Bone marrow (tissue), 2 donors: ENCODE data around the gene ASAP2.

ENCODE experiments used
- DNase-seq, 2 donors: peaks; one replicate each; lab custom pipeline; 2025; lab: John Stamatoyannopoulos, UW

The ASAP2 gene

DNA sequence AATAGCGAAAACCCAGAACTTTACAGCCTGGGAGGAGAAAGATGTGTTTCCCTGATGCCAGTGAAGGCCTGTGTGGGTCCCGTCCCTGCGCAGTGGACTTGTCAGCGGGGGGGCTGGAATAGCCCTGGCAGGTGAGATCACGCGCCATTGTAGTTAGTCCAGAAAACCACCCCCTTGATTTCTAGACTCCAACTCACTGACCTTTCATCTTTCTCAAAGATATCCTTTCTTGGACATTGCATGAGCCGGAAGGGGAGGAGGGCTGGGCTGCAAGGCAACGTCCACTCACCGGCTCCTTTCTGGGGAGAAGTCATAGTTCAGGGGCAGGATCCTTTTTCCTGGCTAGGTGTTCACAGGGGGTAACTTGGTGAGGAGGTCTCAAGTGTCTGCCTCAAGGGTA, 22.3 kb upstream of the ASAP2 start:
- DNase-seq = no peak

GRCh38 chr2:9187620-9188214, 18.9 kb upstream of the ASAP2 start:
- DNase-seq = no peak

DNA sequence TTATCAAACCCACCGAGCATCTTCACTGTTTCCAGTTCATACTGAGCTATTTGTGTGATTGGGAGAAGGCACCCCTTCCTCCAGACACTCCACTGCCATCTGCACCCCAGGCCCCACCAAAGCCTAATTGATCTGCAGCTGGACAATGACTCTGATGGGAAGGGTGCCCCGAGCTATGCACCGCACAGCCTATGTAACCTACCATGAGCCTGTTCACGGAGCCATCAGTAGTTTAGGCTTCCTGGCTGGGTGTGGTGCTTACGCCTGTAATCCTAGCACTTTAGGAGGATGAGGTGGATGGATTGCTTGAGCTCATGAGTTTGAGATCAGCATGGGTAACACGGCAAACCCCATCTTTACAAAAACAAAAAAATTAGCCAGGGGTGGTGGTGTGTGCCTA, 17.8 kb upstream of the ASAP2 start:
- no peak for DNase-seq

DNA sequence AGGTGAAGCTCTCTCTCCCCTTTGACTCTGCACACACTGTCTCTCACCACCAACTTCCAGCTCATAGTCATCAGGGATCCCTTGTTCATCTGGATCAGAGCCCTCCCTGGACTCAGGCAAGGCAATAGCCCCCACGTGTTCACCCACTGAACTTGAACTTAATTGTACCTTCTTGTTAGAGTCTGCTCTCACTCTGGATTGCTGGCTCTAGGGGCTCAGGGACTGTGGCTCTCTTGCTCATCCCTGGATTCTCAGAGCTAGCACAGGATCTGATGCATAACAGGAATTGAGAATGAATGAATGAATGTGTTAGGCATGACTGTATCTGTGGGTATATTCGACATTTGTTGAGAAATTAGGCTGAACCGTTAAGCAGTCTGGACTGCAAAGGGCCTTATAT, 16.7 kb upstream of the ASAP2 start:
- no peak for DNase-seq

- DNase-seq = no peak
These were observed 15.6 kb upstream of the ASAP2 start for GRCh38 chr2:9191041-9191481.

DNA sequence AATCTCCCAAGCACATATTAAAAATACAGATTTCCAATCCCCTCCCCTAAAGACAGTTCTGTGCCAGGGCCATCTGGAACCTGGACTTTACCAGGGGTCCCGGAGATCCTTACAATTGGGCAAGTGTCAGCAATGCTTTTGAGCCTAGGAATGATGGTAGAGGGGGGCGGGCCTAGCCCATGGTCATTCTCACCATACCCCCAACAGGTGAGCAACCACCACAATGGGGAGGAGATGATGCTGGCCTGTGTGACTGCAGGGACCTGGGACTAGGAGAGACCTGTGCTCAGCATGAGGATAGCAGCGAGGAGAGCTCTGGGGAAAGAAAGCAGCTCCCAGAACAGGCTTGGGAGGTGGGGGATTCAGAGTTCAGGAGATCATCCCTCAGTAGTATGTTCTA, 13.9 kb upstream of the ASAP2 start:
- no peak for DNase-seq

- DNase-seq = no peak
These were observed 12.3 kb upstream of the ASAP2 start for GRCh38 chr2:9194352-9194751.

DNA sequence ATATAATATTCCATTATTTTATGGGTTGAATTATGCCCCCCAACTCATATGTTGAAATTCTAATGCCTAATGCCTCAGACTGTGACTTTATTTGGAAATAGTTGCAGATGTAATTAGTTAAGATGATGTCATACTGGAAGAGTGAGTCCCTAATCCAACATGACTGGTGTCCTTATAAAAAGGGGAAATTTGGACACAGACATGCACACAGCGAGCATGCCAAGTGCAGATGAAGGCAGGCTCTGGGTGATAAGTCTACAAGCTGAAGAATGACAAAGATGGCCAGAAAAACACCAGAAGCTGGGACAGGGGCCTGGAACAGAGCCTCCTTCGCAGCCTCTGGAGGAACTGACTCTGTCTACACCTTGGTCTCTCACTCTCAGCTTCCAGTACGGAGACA, 10.0 kb upstream of the ASAP2 start:
- no peak for DNase-seq

DNA sequence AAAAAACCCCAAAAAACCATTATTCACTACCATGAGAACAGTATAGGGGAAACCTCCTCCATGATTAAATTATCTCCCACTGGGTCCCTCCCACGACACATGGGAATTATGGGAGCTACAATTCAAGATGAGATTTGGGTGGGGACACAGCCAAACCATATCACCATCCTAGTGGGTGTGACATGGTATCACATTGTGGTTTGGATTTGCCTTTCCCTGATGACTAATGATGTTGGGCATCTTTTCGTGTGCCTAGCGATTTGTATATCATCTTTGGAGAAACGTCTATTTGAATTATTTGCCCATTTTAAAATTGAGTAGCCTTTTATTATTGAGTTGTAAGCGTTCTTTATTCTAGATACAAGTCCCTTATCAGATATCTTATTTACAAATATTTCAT, 8.7 kb upstream of the ASAP2 start:
- DNase-seq = no peak

GRCh38 chr2:9199716-9200632, 6.6 kb upstream of the ASAP2 start:
- no peak for DNase-seq

- DNase-seq = no peak
These were observed 6.0 kb upstream of the ASAP2 start for GRCh38 chr2:9200633-9201015.

GRCh38 chr2:9201185-9201891, 5.3 kb upstream of the ASAP2 start:
- DNase-seq = no peak

- no peak for DNase-seq
These were observed 3.6 kb upstream of the ASAP2 start for GRCh38 chr2:9203006-9203405.

DNA sequence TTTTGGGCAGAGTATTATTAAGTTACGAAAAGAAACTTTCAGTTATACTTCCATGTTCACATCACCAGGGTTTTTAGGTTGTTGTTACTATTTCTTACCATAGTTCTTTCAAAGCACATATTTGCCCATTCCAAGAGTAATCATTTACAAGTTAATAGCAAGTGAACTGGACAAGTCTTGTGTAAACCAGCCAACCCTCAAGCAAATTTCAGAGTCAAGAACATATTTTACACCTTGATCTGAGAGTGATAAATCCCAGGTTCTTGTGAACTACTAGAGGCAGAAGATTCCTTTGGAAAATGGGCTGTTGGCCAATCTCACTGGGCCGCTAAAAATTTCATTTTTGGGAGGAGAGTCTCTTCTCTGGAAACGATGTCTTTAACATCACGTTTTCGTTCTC, 2.7 kb upstream of the ASAP2 start:
- DNase-seq = no peak

- no peak for DNase-seq
These were observed 1.7 kb upstream of the ASAP2 start for GRCh38 chr2:9204939-9205338.

DNA sequence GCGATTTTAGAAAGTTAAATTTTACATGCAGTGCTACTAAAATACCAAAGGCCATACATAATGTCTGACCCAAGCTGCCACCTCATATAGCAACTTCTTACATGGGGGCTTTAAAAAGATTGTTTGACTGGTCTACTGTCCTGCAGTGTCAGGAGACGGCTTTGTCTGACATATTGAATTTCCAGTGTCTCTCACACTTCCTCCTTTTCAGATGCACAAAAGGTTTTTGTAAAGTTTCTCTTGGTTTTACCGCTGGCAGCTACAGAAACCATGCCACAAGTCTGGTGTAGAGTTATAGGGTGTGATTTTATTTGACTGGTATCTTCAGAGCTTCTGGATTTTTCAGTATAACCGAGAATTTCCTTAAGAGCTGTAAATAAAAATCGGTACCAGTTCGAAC, 1.1 kb upstream of the ASAP2 start:
- DNase-seq = no peak

DNA sequence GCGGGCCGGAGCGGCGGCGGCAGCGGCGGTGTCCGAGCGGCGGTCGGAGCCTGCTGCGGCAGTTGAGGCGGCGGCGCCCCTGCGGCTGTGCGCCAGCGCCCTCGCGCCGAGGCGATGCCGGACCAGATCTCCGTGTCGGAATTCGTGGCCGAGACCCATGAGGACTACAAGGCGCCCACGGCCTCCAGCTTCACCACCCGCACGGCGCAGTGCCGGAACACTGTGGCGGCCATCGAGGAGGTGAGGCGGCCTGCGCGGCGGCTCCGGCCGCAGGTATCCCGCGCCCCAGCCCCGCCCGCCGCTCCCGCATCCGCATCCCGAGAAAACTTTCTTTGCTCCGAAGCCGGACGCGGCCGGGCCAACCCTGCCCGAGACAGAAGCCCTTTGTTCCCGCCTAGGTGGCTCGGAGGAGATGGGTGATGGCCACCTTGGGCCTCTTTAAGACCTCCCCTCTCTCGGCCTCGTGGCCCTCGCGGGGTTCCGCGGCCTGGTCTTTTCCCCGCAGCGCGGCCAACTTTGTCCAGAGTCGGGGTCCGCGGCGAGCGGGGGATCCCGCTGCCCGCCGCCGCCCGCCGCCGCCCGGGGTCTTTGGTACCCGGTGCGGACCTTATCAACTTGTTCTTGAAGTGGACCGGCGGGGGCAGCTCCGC, 504 bp downstream of the ASAP2 start:
- no peak for DNase-seq

DNA sequence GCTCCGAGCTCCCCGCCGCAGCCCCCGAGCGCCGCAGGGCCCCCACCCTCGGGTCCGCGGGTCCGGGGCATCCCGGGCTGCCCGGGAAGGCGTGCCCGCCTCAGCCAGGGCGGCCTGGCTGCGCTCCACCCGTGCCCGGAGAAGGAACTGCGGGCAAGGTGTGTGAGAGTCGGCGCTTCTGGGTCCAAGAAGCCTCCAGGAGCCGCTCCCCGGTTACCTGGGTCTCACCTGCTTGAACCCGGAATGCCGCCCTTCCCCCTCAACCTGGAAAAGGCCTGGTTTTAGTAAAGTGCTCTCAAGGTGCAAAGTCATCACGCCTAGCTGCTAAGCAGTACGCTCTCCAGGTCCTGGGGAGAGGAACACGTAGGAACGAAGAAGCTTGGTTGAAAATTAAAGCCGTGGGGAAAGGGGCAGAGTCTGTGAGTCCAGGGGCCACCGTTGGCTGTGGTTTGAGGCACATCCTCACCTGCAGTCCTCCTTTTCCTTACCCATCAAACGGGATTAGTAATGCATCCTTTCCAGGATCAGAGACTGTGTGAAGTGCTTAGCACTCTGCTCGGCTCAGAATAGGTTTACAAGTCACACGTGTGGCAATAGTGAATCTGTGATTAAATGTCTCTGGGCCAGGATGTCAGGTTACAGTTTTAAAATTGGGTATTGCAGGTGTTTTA, 1.2 kb downstream of the ASAP2 start:
- no peak for DNase-seq

GRCh38 chr2:9208875-9209274, 2.3 kb downstream of the ASAP2 start:
- no peak for DNase-seq

- no peak for DNase-seq
These were observed 3.4 kb downstream of the ASAP2 start for GRCh38 chr2:9210030-9210429.

- DNase-seq = no peak
These were observed 4.9 kb downstream of the ASAP2 start for GRCh38 chr2:9211496-9211895.
